Measurements from ENCODE around the gene LHFPL4. TPM values are rescaled to one million over a fixed set of nuclear protein-coding genes. Genes with fewer than 3 reads are reported as not detected.
"Not testable (repeated sequence)": the region's sequence is repeated elsewhere in the genome, so short reads cannot be mapped to it uniquely, and the experiment has no call there.

Gene LHFPL4
- total RNA-seq: 1 to 10 TPM in 1 of 2 donors, under 1 TPM in 1; 0.28 to 6.8 TPM

DNA sequence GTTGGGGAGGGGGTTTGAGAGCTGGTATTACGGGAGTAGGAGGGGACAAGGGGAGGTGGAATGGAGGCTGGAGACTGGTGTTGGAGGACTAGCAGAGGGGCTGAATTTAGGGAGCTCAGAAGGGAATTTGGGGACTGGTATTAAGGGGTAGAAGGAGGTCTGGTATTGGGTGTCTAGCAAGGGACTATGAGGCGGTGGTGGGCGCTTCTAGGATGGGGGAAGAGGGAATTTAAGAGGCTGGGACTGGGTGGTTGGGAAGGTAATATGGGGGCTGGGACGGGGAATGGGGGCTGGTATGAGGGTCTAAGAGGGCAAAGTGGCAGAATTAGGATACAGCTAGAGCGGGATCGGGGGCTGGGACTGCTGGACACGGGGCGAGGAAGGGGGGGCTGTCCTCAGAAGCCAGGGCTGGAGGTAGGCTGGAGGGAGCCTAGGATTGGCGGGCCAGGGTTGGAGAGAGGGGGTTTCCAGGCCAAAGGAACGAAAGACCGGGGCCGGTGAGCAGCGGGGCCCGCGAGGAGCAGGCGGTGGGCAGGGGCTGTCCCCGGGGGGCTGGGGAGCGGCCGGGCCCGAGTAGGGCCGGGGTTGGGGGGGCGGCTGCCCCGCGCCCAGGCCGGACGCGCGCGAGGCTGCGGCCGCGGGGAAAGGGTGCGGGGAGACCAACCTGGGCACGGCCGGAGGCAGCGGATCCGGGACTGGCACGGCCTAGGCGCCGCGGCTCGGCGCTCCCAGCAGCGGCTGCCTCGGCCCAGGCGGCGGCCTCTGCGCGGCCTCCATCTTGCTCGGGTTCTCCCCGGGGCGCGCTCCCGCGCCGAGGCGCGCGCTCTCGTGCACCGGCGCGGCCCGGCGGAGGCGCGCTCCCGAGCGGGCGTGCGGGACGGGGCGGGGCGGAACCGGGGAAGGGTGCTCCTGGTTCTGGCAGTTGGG lies at the start of gene LHFPL4:
Gene LHFPL4 (minus strand): TSS at position 802 of the 927 bp plus-strand sequence. CDS start 1,143 bp downstream, outside the sequence.
- no peak for TF ChIP-seq POLR2AphosphoS5 (IDR thresholded peaks at IDR 0.05)
- TF ChIP-seq, protein P1, sequence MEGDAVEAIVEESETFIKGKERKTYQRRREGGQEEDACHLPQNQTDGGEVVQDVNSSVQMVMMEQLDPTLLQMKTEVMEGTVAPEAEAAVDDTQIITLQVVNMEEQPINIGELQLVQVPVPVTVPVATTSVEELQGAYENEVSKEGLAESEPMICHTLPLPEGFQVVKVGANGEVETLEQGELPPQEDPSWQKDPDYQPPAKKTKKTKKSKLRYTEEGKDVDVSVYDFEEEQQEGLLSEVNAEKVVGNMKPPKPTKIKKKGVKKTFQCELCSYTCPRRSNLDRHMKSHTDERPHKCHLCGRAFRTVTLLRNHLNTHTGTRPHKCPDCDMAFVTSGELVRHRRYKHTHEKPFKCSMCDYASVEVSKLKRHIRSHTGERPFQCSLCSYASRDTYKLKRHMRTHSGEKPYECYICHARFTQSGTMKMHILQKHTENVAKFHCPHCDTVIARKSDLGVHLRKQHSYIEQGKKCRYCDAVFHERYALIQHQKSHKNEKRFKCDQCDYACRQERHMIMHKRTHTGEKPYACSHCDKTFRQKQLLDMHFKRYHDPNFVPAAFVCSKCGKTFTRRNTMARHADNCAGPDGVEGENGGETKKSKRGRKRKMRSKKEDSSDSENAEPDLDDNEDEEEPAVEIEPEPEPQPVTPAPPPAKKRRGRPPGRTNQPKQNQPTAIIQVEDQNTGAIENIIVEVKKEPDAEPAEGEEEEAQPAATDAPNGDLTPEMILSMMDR (IDR thresholded peaks at IDR 0.05): no peak
- TF ChIP-seq POLR2A (IDR thresholded peaks at IDR 0.05): no peak
- Histone ChIP-seq H3K4me3 (no peak within 1 kb of the TSS), H3K4me1 (replicated peaks) (no peaks in the 10 kb centered on the region), H3K36me3 (no peaks in the 10 kb centered on the region), H3K9me3 (no peaks in the 10 kb centered on the region), H3K27ac (no peak within 1 kb of the TSS), H3K27me3 (replicated peaks; ENCODE audit: insufficient read depth) (peaks cover 9% of the 10 kb centered on the region)
- intact Hi-C loops (cut with DNase I): no loop called here
- 1% methylated on average over 50 of the region's 75 CpGs for WGBS
- DNase-seq (ENCODE audit: low spot score): no peak

DNA sequence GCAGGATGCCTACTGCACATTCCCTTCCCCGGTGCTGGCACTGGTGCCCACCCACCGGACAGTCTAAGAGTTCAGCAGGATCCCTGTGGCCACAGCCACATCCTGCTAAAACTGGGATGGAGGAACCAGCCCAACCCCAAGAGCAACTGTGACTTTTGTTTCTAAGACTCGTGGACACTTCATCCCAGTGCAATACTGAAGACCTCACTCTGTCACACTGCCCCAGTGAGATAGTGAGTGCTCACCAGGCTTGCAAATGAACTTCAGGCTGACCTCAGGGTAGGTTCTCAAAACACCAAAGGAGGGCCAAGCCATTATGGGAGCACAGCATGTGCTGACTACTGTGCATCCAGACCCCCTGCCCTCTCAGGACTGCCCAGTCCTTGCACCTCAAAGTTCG lies 49.0 kb upstream of the LHFPL4 start:
- no peak for TF ChIP-seq POLR2A (IDR thresholded peaks at IDR 0.05)
- no peak for TF ChIP-seq POLR2AphosphoS5 (IDR thresholded peaks at IDR 0.05)
- TF ChIP-seq, protein P1 (IDR thresholded peaks at IDR 0.05): no peak
- no peak for DNase-seq (ENCODE audit: low spot score)
- Histone ChIP-seq H3K4me1 (replicated peaks) (no peaks in the 10 kb centered on the region), H3K9me3 (no peaks in the 10 kb centered on the region), H3K27me3 (replicated peaks; ENCODE audit: insufficient read depth) (no peaks in the 10 kb centered on the region), H3K27ac (no peak overlapping the region), H3K4me3 (no peak overlapping the region), H3K36me3 (no peaks in the 10 kb centered on the region)
- WGBS: 88% methylated on average over 4 of the region's 4 CpGs
- intact Hi-C loops (cut with DNase I): no loop called here

DNA sequence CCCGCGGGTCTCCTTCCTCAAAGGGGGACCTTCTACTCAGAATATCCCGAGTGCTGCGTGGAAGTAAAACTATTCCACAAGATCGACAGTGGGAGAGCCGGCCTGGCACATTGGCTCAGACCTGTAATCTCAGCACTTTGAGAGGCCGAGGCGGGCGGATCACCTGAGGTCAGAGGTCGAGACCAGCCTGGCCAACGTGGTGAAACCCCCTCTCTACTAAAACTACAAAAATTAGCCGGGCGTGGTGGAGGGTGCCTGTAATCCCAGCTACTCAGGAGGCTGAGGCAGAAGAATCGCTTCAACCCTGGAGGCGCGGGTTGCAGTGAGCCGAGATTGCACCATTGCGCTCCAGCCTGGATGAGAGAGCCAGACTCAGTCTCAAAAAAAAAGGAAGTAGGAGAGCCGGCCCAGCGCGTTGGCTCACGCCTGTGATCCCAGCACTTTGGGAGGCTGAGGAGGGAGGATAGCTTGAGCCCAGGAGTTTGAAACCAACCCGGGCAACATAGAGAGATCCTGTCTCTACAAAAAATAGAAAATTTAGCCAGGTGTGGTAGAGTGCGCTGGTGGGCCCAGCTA lies 47.5 kb upstream of the LHFPL4 start:
- DNase-seq (ENCODE audit: low spot score); intact Hi-C loops (cut with DNase I); H3K4me1 ChIP-seq (replicated peaks); H3K27me3 ChIP-seq (replicated peaks; ENCODE audit: insufficient read depth); H3K9me3 ChIP-seq; H3K36me3 ChIP-seq; H3K27ac ChIP-seq: not testable (repeated sequence)
- H3K4me3 ChIP-seq: peak overlapping the region in 1 of 2 donors; percentile 10
- 71% methylated on average over 24 of the region's 24 CpGs for WGBS

DNA sequence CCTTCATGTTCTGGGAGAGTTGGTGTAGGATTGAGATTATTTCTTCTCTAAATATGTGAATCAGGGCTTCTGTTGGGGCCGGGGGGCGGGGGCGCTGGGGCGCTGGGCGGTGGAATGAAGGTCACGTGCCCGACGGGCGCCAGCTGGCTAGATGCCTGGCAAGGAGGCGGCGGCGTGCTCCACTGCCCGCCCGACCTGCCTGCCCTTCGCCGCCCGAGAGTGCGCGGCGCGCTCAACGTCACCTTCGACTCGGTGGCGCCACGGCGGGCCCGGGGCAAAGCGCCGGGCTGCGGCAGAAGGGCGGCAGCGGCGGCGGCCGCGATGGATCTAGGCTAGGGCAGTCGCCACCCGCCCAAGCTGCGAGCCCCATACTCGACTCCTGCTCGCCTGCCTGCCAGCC lies 47.0 kb upstream of the LHFPL4 start:
- Histone ChIP-seq H3K4me3 (peak overlapping the region in 1 of 2 donors; percentile 10), H3K27ac (no peak overlapping the region)
- DNase-seq (ENCODE audit: low spot score): no peak

DNA sequence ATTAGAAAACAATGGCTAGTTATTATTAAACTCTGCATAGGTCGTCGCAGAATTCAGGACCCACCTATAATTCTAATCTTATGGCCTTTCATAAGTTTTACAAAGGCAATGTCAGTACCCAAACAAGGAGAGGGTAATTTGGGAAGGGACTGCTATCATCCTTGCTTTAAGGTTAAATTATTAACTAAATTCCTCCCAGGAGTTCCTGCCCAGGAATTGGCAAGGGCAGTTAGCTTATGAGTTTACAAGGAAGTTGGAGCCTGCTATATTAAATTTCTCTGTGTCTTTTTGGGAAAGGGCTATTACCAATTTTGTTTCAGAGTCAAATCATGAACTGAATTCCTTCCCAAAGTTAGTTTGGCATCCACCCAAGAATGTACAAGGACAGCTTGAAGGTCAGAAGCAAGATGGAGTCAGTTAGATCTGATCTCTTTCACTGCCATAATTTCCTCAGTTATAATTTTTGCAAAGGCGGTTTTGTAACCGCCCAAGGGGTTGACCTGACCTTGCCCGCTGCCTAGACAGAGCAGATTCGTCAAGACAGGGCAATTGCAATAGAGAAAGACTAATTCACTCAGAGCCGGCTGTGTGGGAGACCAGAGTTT lies 45.3 kb upstream of the LHFPL4 start:
- intact Hi-C loops (cut with DNase I): no loop called here
- no peaks in the 10 kb centered on the region for H3K36me3 ChIP-seq
- no peak for DNase-seq (ENCODE audit: low spot score)
- TF ChIP-seq, protein P1 (IDR thresholded peaks at IDR 0.05): no peak
- TF ChIP-seq POLR2A (IDR thresholded peaks at IDR 0.05) (no peak), POLR2AphosphoS5 (IDR thresholded peaks at IDR 0.05) (no peak)
- H3K9me3 ChIP-seq: no peaks in the 10 kb centered on the region
- H3K27ac ChIP-seq: no peak overlapping the region
- H3K27me3 ChIP-seq (replicated peaks; ENCODE audit: insufficient read depth): no peaks in the 10 kb centered on the region
- no peaks in the 10 kb centered on the region for H3K4me1 ChIP-seq (replicated peaks)
- no peak overlapping the region for H3K4me3 ChIP-seq
- 82% methylated on average over 7 of the region's 7 CpGs for WGBS

More for the DNA sequence above, 47.0 kb upstream of the LHFPL4 start:
- no peaks in the 10 kb centered on the region for H3K9me3 ChIP-seq
- 1% methylated on average over 15 of the region's 42 CpGs for WGBS
- no peaks in the 10 kb centered on the region for H3K4me1 ChIP-seq (replicated peaks)
- no peaks in the 10 kb centered on the region for H3K36me3 ChIP-seq
- intact Hi-C loops (cut with DNase I): no loop called here
- H3K27me3 ChIP-seq (replicated peaks; ENCODE audit: insufficient read depth): no peaks in the 10 kb centered on the region
- no peak for TF ChIP-seq POLR2AphosphoS5 (IDR thresholded peaks at IDR 0.05)

Measured in prostate gland (tissue), 2 donors.